HG03575 (cell line): ENCODE results near the gene ARHGEF33.

Source experiments
- ATAC-seq: cut with Tn5 transposase; IDR thresholded peaks from one replicate; pipeline ENCODE4 v1.9.1; 2021; ENCODE audit not compliant: unreplicated experiment, insufficient number of reproducible peaks, low FRiP score; ENCODE audit errors: extremely low read depth

Gene ARHGEF33

DNA sequence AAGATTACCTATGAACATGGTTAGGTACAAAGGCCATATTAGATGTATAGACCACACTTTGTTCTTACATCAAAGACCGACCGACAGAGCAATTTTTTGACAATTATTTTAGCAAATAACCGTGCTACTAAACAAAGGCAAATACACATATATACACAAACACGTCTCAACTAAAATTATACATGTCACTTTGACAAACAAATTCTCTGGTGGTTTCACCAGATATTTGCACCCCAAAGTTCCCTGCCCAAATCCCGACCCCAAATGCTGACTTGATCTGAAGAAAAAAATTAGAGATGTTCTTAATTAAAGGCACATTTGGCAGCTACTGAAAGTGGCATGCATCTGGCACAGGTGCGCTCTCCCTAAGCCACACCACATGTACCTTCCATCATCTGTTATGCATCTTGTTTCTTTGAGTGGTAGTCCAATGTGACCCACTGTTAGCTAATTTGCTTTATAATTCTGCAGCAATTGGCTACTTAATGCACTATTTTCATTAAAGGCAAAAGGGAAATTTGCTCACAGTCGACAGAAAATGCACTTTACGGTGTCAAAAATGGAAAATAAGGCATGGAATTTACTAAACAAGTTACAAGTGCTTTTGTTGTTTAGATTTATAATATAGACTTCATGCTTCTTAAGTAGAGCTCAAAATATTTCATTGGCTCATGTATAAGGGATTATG, 92.1 kb downstream of the ARHGEF33 start:
- ATAC-seq = no peak

DNA sequence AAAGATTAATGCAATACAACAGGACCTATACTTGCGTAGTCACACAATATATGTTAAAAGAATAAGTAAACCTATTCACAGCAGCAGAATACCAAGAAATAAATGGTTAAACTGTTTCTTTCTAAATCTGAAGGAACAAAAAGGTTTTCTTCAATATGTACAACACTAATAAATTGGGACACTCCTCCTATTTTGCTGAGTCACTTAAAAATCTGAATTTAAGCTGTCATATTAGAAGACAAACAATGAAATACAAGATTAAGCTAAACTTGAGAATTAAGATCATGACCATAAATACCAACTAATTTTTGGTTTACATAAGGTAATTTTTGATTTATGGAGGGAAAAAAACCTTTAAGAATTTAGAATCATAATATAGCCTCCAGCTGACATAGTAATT, 92.8 kb downstream of the ARHGEF33 start:
- ATAC-seq = no peak

DNA sequence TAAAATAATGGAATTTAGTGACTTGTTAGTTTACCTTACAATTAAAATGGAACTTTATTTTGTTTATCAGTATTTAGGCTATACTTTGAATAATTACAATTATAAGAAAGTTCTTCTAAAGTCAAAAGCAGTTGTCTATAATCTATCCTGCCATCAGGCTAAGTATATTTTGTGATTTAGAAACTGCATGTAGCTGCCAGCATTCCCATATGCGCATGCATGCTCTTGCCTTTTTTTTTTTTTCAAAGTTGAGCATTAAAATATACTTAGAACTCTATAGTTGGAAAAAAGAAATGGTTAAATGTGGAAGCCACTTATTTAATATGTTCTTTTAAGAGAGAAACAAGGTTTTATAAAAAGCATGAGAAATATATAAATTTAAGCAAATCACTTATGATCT, 99.0 kb downstream of the ARHGEF33 start:
- ATAC-seq = no peak

DNA sequence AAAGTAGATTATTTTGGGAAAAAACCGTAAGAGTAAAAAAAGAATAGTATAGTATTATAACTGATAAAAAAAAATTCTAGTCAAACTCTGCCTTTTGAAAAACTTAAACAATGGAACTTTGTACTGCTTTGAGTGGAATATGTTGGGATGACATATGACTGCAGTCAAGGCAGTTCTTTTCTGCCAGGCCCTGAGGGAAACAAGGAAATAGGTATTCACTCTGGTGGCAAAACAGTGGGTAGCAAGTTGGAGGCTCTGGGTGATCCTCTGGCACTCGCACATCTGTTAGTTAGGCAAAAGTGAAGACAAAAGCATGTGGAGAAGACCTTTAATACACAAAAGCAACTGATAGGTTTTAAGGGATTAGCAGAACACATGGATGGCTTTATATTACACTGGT, 102.2 kb downstream of the ARHGEF33 start:
- ATAC-seq = no peak

DNA sequence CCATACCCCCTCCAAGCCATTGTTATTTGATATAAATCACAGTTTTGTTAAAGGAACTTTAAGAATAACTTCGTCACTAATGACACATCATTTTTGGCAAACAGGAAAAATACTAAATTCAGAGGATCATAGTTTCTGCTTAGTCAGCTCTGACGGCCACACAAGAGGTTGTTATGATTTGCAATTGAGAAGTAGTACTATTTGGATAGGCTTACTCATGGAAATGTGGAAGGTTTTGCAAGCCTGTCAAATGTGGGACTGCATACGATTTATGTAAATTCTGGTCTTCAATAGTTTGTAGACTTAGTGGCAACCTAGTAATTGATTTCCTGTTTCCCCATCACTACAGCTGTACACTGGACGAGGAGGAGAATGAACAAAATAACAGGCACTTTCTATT, 108.1 kb downstream of the ARHGEF33 start:
- no peak for ATAC-seq

DNA sequence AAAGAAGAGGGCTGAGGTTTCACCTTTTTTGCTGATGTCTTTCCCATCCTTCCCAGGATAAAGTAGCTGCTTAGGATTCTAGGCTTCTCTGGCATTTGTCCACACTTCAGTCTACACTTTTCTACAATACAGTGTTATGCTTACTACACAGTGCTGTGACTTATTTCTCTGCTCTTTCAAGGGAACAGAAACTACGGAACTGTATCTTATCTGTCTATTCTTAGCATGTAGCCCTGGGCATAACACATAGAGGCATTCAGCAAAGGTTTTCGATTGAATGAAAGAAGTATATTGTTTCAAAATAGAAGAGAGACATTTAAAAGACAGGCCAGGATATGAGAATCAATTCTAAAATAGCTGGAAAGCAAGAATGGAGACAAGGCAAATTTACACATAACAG, 110.9 kb downstream of the ARHGEF33 start:
- no peak for ATAC-seq

DNA sequence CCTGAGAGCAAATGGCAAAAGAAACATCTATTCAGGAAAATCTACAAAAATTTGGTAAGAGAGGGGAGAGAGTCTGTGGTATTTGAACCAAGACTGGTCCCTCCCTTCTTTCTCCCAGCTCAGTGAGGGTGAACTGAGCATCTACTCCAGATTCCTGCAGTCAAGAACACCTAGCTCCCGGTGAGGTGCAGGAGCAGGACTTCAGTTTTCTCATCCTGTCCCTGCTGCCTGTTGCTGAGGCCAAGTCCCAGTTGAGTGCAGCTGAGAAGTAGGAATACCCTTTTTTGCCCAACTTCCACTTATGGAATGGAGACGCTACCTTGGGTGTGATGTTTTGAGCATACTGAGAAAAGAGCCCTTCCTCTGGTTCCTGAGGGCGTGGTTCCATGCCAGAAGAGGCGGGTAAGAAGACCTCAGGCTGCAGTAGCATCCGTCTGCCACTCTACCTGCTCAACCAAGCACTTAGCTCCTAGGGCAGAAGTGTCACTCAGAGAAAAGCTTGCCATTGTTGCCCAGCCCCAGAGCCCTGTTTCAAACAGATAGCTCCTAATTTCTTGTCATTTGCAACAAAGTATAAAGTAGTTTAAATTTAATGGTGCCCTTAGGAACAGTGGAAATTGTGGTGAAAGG, 118.3 kb downstream of the ARHGEF33 start:
- no peak for ATAC-seq

DNA sequence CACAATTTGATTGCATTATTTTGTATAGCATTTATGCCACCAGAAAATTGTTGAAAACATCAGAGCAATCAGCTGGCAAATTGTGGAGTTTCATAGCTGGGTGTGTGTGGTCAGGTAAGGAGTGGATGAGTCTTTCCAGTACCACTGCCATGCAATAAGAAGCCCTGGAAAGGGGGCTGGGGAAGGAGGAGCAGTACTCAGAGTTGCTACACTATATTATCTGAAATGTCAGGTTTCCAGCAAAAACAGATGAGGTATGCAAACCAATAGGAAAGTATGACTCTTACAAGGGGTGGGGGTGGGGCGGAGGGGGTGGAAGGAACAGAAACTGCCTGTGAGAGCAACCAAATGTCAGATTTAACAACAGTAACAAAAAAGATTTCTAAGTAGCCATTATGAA, 119.0 kb downstream of the ARHGEF33 start:
- no peak for ATAC-seq

DNA sequence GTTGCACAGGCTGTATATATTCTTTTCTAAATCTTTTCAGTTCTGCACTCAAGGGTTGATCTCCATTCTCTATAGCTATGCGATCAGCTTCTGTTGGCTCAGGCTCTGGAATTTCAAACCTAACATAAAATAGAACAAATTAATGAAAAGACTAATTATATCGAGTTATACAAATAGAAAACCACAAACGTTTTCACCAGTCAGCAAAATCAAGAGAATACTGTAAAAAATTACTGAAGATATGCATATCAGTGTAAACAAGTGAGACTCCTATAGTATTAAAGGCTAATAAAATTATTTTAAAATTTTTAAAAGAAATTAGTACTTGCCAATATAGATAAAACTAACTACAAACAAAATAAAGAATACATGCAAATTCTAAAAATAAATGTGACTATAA, 124.2 kb downstream of the ARHGEF33 start:
- ATAC-seq = no peak

DNA sequence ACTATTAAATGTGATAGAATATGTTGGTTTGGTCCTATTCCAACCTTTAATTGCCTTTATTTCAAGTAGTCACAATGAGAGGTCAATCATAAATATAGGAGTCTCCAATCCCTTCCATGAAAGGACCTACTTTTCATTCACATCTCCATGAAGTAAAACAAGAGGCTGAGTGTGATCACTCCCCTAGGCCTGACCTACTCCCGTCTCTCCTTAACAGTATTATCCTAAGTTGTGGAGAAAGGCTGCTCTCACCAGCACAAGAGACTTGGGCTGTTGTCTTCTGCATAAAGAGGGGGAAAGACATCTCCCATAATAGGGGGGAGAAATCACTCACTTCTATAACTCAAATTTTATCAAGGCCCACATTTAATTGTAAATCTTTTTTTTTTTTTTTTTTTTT, 125.7 kb downstream of the ARHGEF33 start:
- no peak for ATAC-seq

DNA sequence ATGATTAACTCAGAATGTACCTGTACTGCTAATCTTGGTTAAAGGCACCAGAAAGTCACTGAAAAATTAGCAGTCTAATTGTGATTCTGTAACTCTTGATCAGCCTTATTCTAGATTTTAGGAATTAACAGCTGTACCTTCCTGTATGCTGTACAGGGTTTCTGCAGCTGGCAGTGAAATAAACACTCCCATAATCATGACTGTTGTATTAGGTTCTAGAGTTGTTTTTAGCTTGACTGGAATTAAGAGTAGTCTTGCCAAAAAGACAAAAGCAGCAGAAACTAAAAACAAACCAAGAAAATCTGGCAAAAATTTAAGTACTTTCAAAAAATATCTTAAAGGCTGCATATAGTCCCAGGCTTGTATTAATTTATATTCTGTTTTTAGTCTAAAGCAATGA, 127.7 kb downstream of the ARHGEF33 start:
- ATAC-seq = no peak

DNA sequence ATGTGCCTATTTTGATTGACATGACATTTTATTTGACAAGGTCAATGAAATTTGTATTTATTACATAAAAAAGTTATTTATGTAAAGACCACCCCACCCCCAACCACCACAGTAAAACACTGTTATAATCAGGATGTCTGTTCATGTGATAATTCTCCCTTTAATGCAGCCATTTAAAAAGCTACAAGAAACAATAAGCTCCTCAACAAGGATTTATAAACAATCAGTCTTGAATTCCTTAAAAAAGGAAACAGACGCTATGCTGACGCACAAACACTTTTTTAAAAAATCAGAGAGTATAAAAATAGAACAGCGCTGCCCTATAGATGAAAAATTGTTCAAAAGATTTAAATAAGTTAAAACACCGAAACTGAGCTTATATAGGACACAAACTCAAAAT, 129.0 kb downstream of the ARHGEF33 start:
- no peak for ATAC-seq

DNA sequence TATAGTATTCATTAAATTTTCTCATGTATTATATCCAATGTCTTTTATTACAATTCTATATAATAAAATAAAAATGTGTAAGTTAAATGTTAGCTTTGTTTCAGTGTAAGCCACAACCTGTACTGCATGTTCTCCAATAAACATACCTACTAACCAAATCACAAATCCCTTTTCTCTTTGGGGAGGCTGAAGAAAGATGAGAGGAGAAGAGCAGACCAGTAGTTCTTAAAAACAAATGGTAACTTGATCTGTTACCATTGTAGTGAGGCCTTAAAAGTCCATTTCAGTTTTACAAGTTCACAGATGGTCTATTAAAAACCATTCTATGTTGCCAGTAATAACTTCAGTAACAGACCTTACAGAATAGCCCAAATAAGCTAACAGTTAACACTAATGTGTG, 130.7 kb downstream of the ARHGEF33 start:
- no peak for ATAC-seq

DNA sequence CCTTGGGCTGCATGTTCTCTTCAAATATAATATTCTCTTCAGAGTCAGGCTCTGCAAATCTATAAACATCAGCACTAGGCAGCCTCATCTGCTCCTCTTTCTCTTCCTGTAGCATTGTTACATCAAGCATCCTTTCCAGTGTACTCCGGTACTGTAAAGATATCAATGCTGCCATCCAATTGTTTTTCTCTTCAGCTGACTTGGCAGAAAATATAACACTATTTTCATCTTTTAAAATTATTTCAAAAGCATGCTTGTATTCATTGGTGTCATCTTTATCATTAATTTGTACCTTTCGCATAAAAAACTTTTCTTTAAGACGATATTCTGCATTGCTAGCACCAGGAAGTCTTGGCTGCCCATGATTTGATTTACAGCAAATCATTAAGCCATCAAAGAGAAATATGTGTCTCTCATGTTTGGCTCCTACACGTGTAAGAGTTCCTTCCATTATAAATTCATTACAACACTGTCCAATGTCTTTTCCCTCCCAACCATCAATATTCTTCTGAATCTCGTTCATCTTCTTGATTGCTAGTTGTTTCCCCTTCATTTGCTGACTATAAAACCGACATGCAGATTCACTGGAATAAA, 133.1 kb downstream of the ARHGEF33 start:
- no peak for ATAC-seq

DNA sequence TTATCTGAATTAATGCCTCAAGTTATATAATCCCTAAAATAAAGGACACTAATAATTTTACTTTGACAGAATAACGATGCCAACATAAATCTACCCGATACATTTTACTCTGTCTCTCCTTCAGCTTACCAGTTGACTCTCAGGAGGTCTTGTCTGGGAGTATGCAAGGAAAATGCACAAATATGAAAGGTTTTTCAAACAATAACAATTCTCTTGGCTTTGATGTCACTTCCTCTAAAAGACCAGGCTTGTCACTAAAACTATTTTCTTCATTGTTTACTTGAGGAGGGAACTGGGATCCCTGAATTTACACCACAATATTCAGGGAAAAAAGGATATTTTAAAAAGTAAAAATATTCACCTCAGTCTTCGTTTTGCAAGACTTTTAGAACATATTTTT, 134.0 kb downstream of the ARHGEF33 start:
- no peak for ATAC-seq

DNA sequence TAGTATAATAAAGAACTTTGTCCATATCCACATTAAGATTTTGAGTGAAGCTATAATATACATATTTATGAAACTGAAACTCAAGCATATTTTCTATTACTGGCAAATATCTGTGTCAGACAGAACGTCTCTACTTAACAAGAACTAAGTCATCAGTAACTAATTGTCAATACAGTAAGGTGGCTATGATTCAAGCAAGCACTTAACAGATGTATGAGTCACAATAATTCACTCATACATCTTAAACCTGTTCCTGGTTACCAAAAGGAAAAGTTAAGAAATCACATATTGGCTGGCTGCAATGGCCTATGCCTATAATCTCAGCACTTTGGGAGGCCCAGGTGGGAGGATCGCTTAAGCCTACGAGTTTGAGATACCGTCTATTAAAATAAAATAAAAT, 135.2 kb downstream of the ARHGEF33 start:
- ATAC-seq = no peak
